HG02623 (cell line): Measurements from ENCODE around the gene ETFBKMT.

ENCODE experiments used
- ATAC-seq: cut with Tn5 transposase; IDR thresholded peaks from one replicate; pipeline ENCODE4 v1.9.1; 2021; ENCODE audit warnings: moderate library complexity; ENCODE audit not compliant: unreplicated experiment

ETFBKMT gene, protein sequence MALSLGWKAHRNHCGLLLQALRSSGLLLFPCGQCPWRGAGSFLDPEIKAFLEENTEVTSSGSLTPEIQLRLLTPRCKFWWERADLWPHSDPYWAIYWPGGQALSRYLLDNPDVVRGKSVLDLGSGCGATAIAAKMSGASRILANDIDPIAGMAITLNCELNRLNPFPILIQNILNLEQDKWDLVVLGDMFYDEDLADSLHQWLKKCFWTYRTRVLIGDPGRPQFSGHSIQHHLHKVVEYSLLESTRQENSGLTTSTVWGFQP

GRCh38 chr12:31659087-31659942 lies at the start of gene ETFBKMT:
Gene ETFBKMT, plus strand, starts transcription at chr12:31659688. Its CDS starts 2,266 bp downstream, at chr12:31661954.
- ATAC-seq = peak; percentile 97

DNA sequence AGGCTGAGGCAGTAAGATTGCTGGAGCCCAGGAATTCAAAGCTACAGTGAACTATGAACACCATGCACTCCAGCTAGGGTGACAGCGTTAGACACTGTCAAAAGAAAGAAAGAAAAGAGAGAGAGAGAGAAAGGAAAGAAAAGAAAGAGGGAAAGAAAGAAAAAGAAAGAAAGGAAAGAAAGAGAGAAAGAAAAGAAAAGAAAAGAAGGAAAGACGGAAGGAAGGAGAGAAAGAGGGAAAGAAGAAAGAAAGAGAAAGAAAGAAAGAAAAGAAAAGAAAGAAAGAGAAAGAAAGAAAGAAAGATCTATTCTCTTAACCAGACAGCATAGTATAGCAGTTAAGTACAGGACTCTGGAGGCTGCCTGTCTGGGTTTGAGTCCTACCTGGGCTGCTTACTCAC lies 46.7 kb upstream of the ETFBKMT start:
- ATAC-seq = no peak

DNA sequence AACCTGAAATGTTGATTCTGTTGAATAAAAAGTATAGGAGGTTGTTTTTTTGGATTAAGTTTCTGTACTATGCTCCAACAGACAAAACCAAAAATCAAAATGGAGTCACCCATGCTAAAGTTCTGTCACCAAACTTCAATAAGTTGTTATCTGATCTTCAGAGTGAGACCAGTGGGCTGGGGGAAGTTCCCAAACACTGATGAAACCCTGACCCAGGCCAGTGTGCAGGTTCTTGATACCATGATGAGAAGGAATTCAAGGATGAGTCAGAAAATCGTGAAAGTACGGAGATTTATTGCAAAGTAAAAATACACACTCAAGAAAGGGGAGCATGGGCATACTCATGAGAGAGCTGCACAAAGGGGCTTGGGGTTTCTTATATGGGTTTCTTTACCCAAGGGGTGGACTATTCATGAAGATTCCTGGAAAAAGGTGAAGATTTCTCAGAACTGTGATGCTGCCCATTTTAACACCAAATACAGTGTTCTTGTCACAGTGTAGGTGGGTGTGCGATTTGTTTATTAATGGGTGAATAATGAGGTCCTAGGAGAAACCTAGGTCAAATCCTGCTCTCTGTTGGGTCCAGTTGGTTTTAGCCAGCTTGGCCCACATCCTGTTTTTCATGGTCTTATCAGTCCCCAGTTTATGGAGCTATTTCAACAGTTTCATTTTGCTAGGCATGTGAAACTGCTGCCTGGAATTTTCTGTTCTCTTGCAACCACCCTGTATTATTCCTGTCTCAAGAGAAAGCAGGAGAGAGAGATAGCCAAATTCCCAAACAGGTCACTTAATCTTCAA lies 41.1 kb upstream of the ETFBKMT start:
- no peak for ATAC-seq

- no peak for ATAC-seq
These were observed 39.2 kb upstream of the ETFBKMT start for GRCh38 chr12:31620311-31620710.

DNA sequence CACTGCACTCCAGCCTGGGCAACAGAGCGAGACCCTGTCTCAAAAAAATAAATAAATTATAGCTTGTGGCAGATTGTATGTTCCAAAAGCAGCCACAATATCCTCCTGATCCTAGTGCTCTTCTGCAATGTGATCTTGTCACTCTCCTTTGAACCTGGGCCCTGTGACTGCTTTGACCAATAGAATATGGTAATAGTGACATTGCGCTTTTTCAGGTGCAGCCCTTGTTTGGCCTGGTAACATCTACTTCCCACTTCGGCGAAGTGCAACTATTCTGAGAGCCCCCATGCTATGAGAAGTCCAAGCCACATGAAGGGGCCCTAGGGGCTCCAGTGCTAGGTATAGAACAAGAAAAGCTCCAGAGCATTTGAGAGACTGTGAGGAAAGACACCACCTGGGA lies 37.5 kb upstream of the ETFBKMT start:
- no peak for ATAC-seq

- no peak for ATAC-seq
These were observed 33.1 kb upstream of the ETFBKMT start for GRCh38 chr12:31626270-31626995.

GRCh38 chr12:31627456-31628054 lies 31.9 kb upstream of the ETFBKMT start:
- ATAC-seq = no peak

- no peak for ATAC-seq
These were observed 29.4 kb upstream of the ETFBKMT start for GRCh38 chr12:31629756-31630732.

GRCh38 chr12:31631023-31631724 lies 28.3 kb upstream of the ETFBKMT start:
- no peak for ATAC-seq

- no peak for ATAC-seq
These were observed 27.7 kb upstream of the ETFBKMT start for GRCh38 chr12:31631809-31632208.

GRCh38 chr12:31633464-31633863 lies 26.0 kb upstream of the ETFBKMT start:
- no peak for ATAC-seq

- no peak for ATAC-seq
These were observed 24.9 kb upstream of the ETFBKMT start for GRCh38 chr12:31634620-31635019.

GRCh38 chr12:31641509-31642090 lies 17.9 kb upstream of the ETFBKMT start:
- ATAC-seq = no peak

DNA sequence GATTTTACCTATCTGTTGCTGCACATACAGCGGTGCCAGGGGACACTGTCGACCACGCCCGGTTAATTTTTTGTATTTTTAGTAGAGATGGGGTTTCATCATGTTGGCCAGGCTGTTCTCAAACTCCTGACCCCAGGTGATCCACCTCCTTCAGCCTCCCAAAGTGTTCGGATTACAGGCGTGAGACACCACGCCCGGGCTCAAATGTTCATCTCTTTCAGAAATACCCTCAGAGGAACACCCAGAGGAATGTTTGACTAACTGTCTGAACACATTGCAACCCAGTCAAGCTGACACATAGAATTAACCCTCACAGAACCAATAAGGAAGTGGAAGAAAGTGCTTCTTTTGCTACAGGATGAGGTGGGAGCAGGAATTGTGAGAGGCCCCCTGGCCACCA lies 15.0 kb upstream of the ETFBKMT start:
- no peak for ATAC-seq

- no peak for ATAC-seq
These were observed 13.6 kb upstream of the ETFBKMT start for GRCh38 chr12:31645924-31646323.

- ATAC-seq = no peak
These were observed 12.4 kb upstream of the ETFBKMT start for GRCh38 chr12:31647086-31647491.

GRCh38 chr12:31650918-31651317 lies 8.6 kb upstream of the ETFBKMT start:
- no peak for ATAC-seq

DNA sequence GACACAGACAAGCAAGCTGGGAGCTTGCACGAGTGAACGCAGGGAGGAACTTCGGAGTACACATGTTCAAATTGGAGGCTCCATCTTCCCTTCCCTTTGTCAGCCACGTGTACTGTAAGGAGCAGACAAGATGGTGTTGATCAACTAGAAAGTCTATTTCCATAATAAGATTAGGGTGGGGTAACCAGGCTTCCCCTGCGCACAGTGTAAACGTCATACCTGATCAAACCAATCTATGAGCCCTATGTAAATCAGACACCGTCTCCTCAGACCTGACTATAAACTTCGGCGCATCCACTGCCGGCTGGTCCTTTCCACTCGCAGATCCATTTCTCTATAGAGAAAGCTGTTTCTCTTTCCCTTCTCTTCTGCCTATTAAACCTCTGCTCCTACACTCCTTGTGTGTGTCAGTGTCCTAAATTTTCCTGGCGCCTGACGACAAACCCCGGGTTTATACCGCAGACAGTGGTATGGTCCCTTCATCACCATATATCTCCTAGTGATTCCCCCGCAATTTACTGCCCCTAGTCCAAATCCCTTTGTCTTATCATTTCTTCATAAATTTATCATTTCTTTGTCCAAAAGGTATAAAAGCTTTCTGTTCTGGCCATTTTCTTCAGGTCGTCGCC lies 7.5 kb upstream of the ETFBKMT start:
- no peak for ATAC-seq
